GM12875 (cell line): ENCODE measurements around the gene SDK1.

Experiments
- H3K4me3 ChIP-seq: one replicate; pipeline ENCODE4 v1.5.1; 2011; ENCODE audit warnings: low read depth, low read length, control low read depth
- CTCF ChIP-seq: IDR thresholded peaks from 2 replicates; pipeline ENCODE4 v1.5.1; 2011; ENCODE audit warnings: low read depth, mild to moderate bottlenecking, control low read depth, inconsistent platforms, low read length, moderate library complexity, borderline replicate concordance; ENCODE audit not compliant: insufficient read depth

The SDK1 gene

DNA sequence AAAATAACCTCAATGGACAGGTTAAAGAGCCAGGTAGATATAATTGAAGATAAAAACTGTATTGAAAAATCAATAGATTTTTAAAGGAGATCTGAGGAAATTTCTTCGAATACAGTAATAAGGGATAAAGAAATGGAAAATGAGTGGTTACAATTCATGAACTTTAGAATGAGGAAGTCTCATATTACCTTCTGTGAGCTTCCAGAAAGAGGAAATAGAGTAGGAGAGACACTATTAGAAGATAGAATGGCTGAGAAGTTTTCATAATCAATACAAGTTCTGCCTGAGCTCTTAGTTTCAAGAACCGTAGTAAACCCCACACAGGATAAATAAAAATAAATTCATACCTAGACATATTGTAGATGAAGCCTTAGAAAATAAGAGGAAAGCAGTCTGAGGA, 11.5 kb downstream of the SDK1 start:
- TF ChIP-seq CTCF, result no peak
- H3K4me3 ChIP-seq, result no peak overlapping the region

DNA sequence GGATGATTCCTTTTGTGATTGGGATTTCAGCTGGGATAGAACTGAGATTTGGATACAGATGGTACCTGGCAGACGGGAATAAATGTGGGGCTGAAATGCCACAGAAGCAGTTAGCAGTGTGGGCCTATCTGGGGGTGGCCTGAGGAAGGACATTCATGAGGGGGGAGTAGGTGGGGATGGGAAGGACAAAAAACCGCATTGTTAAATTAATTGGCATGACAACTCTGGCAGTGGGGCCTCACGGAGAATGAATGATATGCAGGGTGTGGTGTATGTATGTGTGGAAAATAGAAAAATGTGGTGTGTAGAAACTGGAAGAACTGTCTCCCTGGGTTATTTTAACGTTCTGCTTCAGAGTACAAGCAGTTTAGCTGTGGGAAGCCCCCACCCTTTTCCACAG, 17.8 kb downstream of the SDK1 start:
- no peak overlapping the region for H3K4me3 ChIP-seq
- TF ChIP-seq CTCF, result no peak

GRCh38 chr7:3321206-3321605, 20.2 kb downstream of the SDK1 start:
- no peak for TF ChIP-seq CTCF
- H3K4me3 ChIP-seq, result no peak overlapping the region

- H3K4me3 ChIP-seq, result no peak overlapping the region
- TF ChIP-seq CTCF, result no peak
Observed at GRCh38 chr7:3321745-3322144, 20.7 kb downstream of the SDK1 start.

GRCh38 chr7:3326246-3326645, 25.2 kb downstream of the SDK1 start:
- H3K4me3 ChIP-seq, result no peak overlapping the region
- no peak for TF ChIP-seq CTCF

DNA sequence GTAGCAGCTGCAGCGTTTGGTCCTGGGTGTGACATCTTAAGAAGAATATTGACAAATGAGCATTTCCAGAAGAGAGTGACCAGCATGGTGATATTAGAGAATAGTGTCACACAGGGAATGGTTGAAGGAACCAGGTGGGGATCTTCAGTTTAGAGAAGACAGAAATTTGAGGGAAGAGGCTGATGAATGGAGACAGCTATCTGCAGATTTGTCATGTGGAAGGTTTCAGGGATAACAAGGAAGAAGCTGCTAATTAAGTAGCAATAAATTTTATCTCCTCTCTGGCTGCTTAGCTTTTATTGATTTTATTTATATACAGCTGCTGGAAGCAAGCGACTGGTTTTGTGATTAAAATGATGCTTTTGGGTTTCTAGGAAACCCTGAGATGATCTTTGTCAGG, 26.0 kb downstream of the SDK1 start:
- TF ChIP-seq CTCF, result no peak
- H3K4me3 ChIP-seq, result no peak overlapping the region

DNA sequence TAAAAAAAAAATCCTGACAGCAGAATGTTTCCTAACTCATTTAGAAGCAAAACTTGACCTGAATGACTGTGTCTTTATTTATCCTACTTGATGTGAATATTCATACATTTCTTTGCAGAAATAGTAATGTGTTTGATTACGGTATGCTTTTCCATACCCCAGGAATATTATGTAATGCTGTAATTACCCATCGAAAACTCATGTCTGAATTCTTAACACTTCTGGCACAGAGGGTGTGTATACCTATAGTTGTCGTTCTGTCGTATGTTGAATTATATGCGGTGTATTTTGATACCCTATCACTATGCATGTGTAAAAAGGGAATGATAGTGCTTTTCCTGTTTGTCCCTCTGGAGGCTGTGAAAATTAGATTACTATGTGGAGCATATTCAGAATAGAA, 26.6 kb downstream of the SDK1 start:
- no peak overlapping the region for H3K4me3 ChIP-seq
- no peak for TF ChIP-seq CTCF
